ENCODE measurements around the gene DPP4.

Gene DPP4

DNA sequence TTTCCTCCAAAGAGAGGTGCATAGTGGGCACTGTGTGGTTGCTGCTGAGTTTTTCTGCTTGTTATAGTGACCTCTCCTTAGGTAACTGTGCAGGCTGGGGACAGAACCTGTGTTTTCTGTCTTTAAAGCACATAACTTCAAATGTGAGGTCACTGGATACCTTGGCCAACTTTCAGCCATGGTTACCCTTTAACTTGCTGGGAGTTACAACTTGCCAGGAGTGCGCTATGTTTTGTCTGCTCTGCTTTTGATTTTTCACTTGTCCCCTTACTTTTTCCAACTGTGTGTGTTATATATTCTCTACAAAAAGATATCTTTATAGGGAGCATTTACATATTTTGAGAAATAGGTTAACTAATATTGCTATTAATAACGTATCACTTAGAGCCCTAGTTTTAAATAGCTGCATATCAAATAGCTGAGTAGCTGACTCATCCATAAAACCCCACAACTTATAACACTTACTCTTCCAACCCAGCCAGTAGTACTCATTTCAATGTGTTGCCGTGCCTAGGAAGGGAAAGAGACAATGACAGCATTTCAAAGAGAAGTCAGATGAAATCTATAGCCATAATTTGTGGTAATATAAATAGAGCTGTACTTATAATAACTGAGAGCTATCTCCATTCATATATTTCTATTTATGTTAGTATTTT lies 51.6 kb downstream of the DPP4 start:
- FAIRE-seq (no peak), DNase-seq (ENCODE audit: insufficient read length, low spot score) (no peak)

DNA sequence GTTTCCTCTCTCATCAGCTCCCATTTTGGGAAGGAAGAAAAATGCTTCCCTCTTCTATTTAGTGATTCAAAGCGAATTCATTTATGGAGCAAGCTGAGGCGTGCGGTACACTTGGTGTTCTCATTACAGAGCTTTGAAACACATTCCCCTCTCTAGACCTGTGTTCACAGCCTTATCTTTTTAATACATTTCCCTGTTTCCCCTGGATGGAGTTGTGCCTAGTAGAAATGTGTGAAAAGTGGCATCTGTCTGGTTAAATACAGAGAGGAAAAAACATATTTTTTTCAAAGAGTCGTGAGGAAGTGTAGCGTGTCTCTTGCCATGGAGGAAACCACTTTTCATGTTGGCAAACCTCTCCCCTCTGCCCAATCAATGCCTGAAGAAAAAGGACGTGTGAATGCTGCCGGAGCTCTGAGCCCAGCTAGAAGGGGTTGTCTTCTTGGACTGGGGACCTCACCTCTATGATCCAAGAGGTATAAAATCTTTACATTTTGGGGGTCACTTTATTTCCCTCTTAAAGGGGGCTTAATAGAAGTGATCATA lies 52.4 kb downstream of the DPP4 start:
- no peak for DNase-seq (ENCODE audit: insufficient read length, low spot score)
- FAIRE-seq: no peak

DNA sequence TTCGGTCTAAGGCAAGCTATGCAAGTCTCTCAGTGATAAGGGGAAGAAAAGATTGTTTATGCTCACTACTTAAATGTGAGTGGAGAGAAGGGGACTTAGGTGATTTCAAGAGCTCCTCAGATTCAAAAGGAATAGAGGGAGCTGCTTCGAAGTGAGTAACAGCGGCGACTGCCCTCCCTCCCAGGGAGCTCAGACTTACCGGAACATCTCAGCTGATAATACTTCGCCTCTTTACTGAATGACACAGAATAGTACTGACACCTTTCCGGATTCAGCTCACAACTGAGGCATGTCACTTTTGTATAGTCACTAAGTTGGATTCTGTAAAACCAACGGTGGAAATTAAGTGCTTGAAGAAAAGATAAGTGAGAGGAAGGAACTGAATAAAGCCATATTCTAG lies 55.5 kb downstream of the DPP4 start:
- FAIRE-seq (no peak), DNase-seq (ENCODE audit: insufficient read length, low spot score) (no peak)

DNA sequence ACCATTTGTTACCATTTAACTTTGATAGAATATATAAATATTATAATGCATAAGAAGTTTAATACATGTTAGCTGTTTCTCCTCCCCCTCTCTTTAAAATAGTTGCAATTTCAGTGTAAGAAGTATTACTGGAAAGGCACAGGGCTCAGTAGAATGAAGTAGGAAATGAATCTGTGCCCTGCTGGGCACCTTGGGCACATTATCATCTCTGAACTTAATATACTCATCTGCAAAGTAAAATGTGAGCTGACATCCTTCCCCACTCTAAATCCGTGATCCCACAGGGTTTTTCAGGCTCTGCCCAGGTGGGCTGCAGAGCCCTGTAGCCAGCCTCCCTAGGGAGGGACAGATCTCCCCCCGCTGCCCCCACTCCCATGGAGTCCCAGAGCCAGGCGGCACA lies 56.8 kb downstream of the DPP4 start:
- FAIRE-seq: no peak
- no peak for DNase-seq (ENCODE audit: insufficient read length, low spot score)

DNA sequence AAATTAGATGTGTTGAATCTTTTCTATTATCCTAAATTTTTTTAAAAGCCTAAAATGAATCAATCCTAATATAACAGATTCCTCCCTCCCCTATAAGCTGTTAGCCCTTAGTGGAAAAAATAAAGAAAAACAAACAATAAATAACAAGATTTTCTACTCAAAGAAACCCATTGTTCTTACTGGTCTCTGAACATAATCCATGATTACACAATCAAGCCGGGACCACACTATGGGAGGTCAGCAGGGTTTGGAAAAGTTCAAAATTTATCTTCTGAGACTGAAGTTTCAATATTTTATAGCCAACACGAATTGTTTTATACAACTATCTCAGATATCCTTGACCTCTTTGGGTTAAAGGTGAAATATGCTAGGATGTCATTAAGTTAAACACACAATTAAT lies 57.9 kb downstream of the DPP4 start:
- FAIRE-seq: no peak
- DNase-seq (ENCODE audit: insufficient read length, low spot score): no peak

DNA sequence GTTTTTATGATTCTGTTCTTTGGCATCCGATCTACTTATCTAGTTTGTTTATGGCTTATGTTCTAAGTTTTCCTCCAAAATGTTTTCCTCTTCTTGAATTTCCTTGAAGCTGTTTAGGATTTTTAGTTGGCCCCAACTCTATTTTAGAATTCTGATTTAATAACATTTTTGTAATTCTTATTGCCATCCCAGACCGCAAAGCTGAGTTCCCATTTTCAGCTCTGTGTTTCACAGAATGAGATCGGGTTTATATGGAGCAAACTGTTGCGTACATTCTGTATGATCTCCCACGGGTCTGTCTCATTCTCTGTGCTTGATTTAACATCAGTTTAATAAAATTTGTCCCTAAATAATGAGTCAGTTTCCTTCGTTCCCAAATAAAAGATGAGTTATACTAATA lies 59.3 kb downstream of the DPP4 start:
- DNase-seq (ENCODE audit: insufficient read length, low spot score) (no peak), FAIRE-seq (no peak)

DNA sequence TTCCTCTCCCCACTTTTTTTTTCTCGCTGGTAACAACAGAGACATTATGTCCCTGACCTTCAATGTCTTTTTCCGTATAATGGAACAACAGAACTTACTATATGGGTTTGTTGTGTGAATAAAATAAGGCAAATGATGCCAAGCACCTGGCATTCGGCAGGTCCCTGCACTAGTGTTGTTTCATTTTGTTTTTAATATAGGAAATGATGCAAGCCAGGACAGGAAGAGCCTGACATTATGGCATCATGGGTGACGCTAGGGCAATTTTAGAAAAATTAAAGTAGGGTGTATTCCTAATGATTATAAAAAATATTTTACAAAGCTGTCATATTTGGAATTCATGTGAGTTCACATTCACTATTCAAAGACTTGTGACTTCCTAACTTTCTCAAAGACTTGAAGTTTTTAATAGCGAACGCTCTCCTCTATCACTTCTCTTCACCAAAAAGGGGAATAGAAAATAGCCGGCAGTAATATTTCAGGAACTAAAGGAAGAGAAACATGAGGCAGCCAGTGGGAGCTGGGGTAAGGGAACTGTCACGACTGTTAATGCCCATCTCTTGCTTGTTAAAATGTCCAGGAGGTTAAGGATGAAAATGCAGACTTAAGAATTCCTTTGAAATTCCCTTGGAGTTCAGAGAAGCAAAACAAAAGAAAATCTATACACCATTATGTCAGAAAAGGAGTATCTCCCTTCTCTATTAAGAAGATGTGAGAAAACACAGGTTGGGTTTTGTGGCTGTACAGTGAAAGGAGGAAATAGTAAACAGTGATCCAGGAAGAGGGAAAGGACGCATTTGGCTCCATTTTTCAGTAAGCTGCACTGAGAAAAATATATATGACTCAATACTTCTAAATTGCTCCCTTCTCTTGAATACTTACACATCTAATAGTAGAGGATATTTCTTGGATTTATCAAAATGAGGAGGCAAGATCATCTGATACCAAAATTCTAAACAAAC lies 60.2 kb downstream of the DPP4 start:
- DNase-seq (ENCODE audit: insufficient read length, low spot score) (no peak), FAIRE-seq (peak; percentile 4)

DNA sequence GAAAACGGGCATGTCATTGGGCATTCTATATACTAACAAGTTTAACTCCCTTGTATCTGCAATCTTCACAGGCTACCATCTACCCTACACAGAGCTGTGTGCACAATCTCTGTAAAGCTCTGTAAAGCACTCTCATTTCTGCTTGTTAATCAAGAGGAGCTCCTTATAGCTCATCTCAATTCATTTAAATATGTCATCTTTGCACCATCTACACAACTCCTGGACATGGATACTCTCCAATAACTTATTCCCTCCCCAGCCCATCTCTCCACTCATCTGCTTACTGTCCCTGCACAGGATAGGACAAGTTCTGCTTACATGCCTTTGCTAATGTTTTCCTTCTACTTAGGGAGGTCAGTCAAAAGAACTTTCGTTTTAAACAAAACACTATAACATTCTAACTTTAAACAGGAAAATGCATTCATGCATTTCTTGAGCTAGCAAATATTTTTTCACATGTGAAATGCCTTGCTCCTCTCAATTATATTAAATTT lies 61.4 kb downstream of the DPP4 start:
- FAIRE-seq (no peak), DNase-seq (ENCODE audit: insufficient read length, low spot score) (no peak)

DNA sequence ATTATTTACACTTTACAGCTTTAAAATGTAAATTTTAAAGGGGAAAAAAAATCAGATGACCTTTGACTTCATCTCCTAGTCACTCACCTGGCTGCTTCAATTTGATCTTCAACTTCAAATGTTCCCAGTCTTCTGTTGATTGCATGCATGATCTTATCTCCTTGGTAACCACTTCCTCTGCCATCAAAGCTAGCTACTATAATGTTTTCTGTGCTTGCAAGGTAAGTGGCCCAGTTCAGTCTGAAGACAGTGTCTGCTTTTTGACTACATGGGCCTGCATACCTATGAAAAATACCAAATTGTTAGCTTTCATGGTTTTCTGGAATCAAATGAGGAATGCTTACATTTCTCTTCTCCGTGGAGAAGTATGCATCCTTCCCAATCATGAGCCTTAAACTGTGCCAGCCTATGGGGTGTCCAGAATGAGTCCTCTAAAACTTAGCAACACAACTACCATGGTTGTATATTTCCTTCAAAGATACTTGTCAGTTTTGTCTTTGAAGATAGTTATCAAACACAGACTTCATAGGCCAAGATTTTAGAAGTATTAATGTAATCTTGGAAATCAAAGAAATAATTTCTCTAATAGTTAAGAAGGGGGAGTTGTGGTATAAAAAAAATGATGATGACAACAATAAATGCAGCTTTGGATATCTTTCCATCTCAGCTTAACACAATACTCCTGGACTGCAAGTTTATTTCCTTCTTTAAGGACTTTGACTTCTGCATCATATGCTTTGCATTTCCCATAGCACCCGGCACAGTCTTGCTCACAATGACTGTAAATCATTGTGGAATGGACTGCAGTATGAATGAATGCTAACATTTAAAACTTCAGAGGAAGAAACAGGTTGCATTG lies 62.1 kb downstream of the DPP4 start:
- FAIRE-seq: no peak
- no peak for DNase-seq (ENCODE audit: insufficient read length, low spot score)

DNA sequence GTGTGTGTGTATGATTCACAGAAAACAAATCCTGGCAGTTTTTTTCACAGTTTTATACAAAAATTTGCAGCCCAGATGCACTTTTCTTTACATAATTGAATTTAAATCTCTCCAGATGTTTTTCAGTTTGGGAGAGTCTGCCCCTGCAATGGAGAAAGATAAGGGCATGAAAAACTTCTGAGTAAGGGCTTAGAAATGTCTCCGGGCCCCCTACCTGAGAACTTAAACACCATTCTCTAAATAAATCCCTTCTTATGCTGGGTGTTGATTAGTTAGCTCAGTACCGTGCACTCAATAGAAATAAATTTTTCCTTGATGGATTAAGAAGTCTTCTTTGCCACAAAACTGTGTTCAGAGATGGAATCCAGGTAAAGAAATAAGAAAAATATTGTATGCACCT lies 64.5 kb downstream of the DPP4 start:
- DNase-seq (ENCODE audit: insufficient read length, low spot score): no peak
- no peak for FAIRE-seq

DNA sequence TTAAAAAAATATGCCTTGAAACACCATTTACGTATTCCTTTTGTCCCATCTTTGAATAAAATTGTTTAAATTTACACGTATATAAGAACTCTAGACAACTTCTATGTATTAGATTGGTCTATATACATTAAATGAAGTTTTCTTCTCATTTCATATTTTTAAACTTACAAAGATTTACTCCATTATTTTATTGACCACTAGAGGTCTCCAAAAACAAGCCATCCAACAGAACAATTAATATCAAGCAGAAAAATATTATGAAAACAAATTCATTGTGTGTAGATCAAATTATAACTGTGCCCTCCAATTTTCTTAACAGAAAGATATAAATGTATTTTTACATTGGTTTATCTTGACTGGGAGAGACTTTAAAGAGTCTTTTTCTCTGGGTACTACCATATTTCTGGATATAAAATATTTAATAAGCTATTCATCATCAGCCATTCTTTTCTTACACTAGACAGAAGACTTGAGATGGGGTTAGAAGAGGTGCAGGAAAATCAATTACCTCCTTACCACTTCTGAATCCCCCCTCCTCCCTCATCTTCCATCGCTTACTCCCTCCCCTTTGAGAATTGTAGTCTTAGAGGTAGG lies 66.5 kb downstream of the DPP4 start:
- DNase-seq (ENCODE audit: insufficient read length, low spot score) (no peak), FAIRE-seq (peak; percentile 82)

DNA sequence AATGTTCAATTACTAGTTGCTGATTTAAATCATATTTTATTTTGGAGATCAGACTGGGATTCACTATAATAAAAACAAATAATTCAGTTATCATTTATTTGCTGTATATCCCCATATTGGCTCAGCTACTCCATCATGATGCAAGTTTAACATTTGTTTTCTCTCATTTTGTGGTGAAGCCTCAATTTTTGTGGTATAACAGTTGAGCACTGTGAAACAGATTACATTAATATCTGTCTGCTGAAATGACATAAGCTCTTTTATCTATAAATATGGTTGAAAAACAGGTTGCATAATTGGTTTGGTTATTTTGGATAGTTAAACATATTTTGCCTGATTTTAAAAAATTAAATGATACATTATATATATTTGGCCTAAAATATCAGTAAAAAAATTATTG lies 67.7 kb downstream of the DPP4 start:
- FAIRE-seq (no peak), DNase-seq (ENCODE audit: insufficient read length, low spot score) (no peak)

DNA sequence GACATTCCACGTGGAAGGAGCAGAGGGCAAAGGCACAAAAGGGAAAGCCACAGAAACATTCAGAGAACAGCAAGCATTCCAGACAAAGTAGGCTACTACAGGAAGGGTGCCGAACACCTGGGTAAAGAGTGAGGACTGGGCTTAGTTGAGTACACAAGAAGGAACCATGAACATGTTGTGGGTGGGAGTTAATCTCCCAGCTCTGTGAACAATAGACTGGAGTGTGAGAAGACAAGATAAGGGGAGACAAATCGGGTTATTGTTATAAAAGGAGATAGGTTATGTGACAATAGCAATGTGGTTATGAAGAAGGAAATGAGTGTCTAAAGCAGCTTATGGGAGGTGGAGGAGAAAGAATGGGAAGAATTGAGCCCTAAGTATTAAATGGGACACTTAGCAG lies 70.0 kb downstream of the DPP4 start:
- FAIRE-seq: no peak

DNA sequence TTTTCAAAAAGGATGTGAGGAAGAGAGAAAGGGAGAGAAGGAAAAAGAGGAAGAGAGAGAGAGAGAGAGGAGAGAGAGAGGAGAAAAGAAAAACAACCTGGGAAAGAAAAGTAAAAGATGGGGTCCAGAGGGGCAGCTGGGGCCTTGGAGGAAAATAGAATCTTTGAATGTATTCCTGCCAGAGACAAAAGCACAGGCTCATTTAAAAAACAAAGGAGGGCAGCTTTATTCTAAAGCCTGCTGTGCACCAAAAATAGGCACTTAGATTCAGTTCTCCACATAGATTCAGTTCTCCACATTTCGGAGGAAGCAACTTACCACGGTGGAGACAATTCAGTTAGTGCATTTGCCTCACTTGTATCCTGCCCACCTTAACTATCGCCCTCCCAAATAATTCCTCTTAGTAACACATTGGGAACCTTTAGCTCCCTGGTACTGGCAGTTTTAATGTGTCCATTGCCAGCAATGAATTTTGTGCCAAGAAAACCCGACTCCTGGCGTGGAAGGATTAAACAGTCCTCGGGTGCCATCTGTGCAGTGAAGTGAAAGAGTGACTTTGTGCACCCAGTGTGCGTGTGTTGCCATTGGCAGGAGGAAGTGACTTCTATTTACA lies 71.3 kb downstream of the DPP4 start:
- DNase-seq (ENCODE audit: insufficient read length, low spot score) (no peak), FAIRE-seq (no peak)

More for the DNA sequence above, 70.0 kb downstream of the DPP4 start:
- no peak for DNase-seq (ENCODE audit: insufficient read length, low spot score)

DNA sequence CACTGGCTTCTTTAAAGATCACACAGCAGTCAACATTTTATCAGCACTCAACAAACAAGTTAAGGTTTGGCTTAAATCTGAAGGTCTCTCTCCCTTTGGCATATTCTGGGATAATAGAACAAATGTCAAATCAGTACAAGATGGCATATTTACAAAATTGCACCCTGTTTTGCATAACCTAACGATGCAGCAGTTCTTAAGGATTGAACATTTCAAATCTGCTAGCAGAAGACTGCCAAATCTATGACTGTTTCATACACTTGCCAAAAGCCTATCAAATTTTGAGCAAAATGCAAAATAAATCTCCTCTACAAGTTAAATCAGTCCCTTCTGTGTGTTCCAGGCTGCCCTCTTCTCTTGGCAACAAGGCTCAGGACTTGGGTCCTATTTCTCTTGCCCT lies 73.6 kb downstream of the DPP4 start:
- DNase-seq (ENCODE audit: insufficient read length, low spot score) (no peak), FAIRE-seq (no peak)

DNA sequence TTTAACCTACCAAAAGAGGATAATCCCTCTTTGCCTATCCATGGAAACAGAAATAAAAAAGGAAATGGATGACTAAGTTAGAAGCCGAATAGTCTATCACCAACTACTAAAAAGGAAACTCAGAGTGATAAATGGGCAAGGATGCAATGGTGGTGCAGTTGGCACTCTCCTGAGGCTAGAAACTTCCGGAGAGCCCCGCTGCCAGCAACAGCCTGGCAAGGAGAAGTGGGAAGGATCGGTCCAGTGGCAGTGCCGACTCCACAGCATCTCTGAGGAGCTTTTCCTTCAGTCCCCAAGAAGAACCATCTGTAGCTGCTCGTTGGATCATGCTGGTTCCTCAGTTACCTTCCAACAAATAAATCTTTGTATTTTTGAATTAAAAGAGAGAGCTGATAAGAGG lies 74.7 kb downstream of the DPP4 start:
- FAIRE-seq (no peak), DNase-seq (ENCODE audit: insufficient read length, low spot score) (no peak)

DNA sequence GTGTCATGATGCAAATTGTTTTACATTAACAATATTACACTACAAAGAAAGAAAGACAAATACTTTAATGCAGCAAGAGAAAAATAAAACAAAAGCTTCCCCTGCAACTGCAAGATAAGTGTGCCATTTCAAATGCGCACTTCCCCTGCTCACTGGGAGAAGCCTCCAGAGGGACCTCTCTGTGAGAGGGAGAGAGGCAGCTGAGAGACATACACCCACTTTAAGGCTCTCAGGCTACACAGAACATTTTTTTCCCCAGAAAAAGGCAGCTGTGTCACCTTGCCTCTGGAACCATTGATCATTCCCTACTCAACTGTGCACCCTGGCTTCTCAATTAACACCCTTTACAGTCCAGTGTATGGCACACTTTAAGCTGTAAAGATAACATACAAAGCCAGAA lies 75.2 kb downstream of the DPP4 start:
- no peak for DNase-seq (ENCODE audit: insufficient read length, low spot score)
- no peak for FAIRE-seq

DNA sequence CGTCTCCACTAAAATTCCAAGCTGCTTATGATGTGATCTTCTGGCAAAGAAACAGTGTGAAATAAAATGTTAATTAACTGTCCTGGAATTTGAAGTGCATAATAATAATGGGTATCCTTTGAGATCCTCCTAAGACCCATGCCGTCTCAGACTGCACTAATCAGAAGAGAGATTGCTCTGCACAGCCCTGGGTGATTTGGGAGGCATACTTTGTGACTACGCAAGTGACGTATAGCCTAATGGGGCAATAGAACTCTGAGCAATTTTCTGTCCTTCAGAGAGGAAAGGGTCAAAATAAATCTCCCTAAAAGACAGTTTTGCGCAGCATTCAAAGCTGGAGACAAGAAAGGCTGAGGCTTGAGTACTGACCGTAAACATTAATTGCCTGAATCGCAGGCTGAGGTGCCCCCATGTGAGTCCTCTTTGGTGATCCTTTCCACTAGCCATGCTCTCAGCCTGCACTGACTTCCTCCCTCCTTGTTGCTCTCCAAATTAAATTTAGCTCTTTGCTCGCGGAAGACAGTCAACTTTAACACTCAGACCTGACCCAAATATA lies 76.0 kb downstream of the DPP4 start:
- FAIRE-seq (no peak), DNase-seq (ENCODE audit: insufficient read length, low spot score) (no peak)

DNA sequence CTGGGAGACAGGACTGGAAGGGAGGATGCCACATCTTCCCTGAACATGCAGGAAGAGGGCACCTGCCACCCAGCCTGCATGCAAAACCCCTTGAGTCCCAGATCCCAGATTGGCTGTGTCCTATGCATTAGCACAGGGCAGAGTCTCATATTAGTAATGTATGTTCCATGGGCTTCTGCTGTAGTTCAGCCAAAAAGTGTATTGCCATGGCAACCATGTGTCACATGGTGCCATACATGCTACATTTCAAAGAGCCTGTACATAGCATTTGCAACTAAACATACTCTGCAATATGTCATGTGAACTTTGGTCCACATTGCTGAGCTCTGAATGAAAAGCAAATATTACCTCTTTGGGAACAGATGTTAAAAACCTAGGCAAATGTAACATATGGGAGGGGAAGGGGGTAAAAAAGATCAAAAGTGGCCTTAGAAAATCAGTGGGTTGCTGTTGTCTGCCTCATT lies 78.4 kb downstream of the DPP4 start:
- no peak for FAIRE-seq
- no peak for DNase-seq (ENCODE audit: insufficient read length, low spot score)

Data from GM19239 (cell line).